HG02884 (cell line): ENCODE data around the gene CRTAP.
"Not testable (repeated sequence)": the region's sequence is repeated elsewhere in the genome, so short reads cannot be mapped to it uniquely, and the experiment has no call there.

Source experiments
- ATAC-seq: cut with Tn5 transposase; IDR thresholded peaks from one replicate; pipeline ENCODE4 v1.9.1; 2021; ENCODE audit warnings: mild to moderate bottlenecking, moderate library complexity; ENCODE audit not compliant: unreplicated experiment

CRTAP gene

GRCh38 chr3:33113772-33114621, at the start of gene CRTAP:
TSS of gene CRTAP (plus strand) at chr3:33114014. CDS start at chr3:33114078, 64 bp downstream.
- peak; percentile 60 for ATAC-seq

- ATAC-seq = no peak
Measured at GRCh38 chr3:33064929-33065328, 48.9 kb upstream of the CRTAP start.

GRCh38 chr3:33067484-33067883, 46.3 kb upstream of the CRTAP start:
- ATAC-seq = no peak

- ATAC-seq = not testable (repeated sequence)
Measured at GRCh38 chr3:33069862-33070261, 44.0 kb upstream of the CRTAP start.

- ATAC-seq = no peak
Measured at GRCh38 chr3:33071181-33071580, 42.6 kb upstream of the CRTAP start.

- ATAC-seq = no peak
Measured at GRCh38 chr3:33071946-33072345, 41.9 kb upstream of the CRTAP start.

GRCh38 chr3:33074217-33075067, 39.4 kb upstream of the CRTAP start:
- no peak for ATAC-seq

- ATAC-seq = no peak
Measured at GRCh38 chr3:33075995-33076394, 37.8 kb upstream of the CRTAP start.

GRCh38 chr3:33076952-33077351, 36.9 kb upstream of the CRTAP start:
- no peak for ATAC-seq

GRCh38 chr3:33077976-33078375, 35.8 kb upstream of the CRTAP start:
- no peak for ATAC-seq

- not testable (repeated sequence) for ATAC-seq
Measured at GRCh38 chr3:33079813-33080212, 34.0 kb upstream of the CRTAP start.

GRCh38 chr3:33081812-33082211, 32.0 kb upstream of the CRTAP start:
- ATAC-seq = no peak

GRCh38 chr3:33083958-33084357, 29.9 kb upstream of the CRTAP start:
- ATAC-seq = no peak

GRCh38 chr3:33088691-33089090, 25.1 kb upstream of the CRTAP start:
- no peak for ATAC-seq

GRCh38 chr3:33089515-33089914, 24.3 kb upstream of the CRTAP start:
- ATAC-seq = peak; percentile 84

- no peak for ATAC-seq
Measured at GRCh38 chr3:33091746-33092145, 22.1 kb upstream of the CRTAP start.

- ATAC-seq = no peak
Measured at GRCh38 chr3:33092496-33093254, 21.1 kb upstream of the CRTAP start.

GRCh38 chr3:33093847-33094246, 20.0 kb upstream of the CRTAP start:
- ATAC-seq = no peak

GRCh38 chr3:33095436-33095835, 18.4 kb upstream of the CRTAP start:
- no peak for ATAC-seq

GRCh38 chr3:33096093-33096868, 17.5 kb upstream of the CRTAP start:
- peak; percentile 42 for ATAC-seq
